Measurements from ENCODE around the gene SENP7.

The SENP7 gene

GRCh38 chr3:101433652-101434051 lies 79.4 kb downstream of the SENP7 start:
- no peak for TF ChIP-seq CTCF (IDR thresholded peaks at IDR 0.05)

GRCh38 chr3:101423984-101424888 lies 88.8 kb downstream of the SENP7 start:
- no peak for TF ChIP-seq CTCF (IDR thresholded peaks at IDR 0.05)

- TF ChIP-seq CTCF (IDR thresholded peaks at IDR 0.05) = no peak
Measured at GRCh38 chr3:101418851-101419250, 94.2 kb downstream of the SENP7 start.

GRCh38 chr3:101414121-101414520 lies 98.9 kb downstream of the SENP7 start:
- no peak for TF ChIP-seq CTCF (IDR thresholded peaks at IDR 0.05)

DNA sequence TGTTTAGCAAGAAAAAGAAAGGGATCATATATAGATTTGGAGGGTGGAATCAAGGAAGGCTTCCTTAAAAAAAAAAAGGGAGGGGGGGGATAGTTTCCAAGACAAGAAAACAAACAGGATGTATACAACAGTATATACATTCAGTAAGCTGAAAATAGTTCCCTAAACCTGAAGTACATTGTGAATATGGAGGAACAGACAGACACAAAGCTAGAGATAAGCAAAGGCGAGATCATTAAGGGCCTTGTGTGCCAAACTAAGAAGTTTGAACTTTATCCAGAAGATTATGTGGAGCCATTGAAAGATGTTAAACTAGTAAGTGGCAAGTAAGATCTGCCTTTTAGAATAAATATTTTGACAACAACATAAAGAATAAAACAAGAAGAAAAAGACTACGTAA lies 99.4 kb downstream of the SENP7 start:
- no peak for TF ChIP-seq CTCF (IDR thresholded peaks at IDR 0.05)

DNA sequence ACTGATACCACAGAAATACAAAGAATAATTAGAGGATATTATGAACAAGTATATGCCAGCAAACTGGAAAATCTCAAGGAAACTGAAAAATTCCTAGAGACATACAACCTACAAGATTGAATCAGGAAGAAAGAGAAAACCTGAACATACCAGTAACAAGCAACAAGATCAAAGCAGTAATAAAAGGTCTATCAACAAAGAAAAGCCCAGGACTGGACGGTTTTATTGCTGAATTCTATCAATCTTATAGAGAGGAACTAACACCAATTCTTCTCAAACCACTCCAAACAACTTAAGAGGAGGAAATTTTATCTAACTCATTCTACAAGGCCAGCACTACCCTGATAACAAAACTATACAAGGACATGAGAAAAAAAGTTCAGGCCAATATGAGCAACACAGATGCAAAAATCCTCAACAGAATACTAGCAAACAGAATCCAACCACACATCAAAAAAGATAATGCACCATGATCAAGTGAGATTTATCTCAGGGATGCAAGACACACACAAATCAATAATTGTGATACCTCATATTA lies 121.5 kb downstream of the SENP7 start:
- no peak for TF ChIP-seq CTCF (IDR thresholded peaks at IDR 0.05)

GRCh38 chr3:101388706-101389105 lies 124.3 kb downstream of the SENP7 start:
- TF ChIP-seq CTCF (IDR thresholded peaks at IDR 0.05) = no peak
